Measurements from ENCODE around the gene GPS1.

DNA sequence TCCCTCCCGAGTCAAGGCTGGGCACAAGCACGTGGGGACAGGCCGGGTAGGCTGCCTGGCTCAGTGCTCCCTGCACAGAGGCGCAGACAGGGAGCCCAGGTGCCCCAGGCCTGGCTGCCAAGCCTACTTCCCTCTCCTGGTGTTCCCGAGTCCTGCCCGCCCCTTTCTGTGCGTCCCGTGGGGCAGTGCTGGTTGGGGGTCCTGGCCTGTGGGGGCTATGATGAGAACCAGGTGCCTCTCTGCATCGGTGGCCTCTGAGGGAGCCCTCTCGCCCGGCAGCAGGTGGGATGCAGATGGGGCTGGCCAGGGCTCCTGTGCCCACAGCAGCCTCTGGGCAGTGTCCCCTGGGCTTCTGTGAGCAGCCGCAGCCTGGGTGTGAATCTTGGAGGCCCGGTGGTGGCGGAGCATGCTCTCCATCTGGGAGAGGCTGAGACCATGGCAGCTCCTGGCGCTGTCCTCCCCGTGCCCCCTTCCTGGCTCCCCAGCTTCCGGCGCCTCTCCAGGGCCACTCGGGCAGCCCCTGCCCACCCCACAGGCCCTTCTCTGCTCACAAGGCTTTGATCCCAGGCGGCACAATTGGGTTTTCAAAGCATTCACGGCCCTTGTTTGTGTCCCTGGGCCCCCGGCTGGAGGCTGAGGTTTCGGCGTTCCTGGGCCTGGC, 36.3 kb upstream of the GPS1 start:
- TF ChIP-seq CTCF (IDR thresholded peaks at IDR 0.05; ENCODE audit: borderline replicate concordance, extremely low read depth, low read length, poor library complexity, severe bottlenecking) = no peak
- TF ChIP-seq EZH2 (IDR thresholded peaks at IDR 0.05; ENCODE audit: borderline replicate concordance, low read depth, low read length, severe bottlenecking) = no peak
